Hematopoietic multipotent progenitor cell (in vitro differentiated cells): ENCODE results near the gene F10. TPM values are rescaled to one million over a fixed set of nuclear protein-coding genes. Genes with fewer than 3 reads are reported as not detected.

Source experiments
- DNase-seq, 3 donors: peaks; one replicate each; pipeline ENCODE4 v3.0.0-alpha.2; 2011 to 2015; ENCODE audit warnings: low read depth in 2 of 3, low spot score in 2 of 3
- total RNA-seq: library from RNA; depleted of rRNA; stranded (reverse); fragments of >200 nt; gene quantifications from one replicate; pipeline ENCODE4 v1.2.3, GENCODE V29; 2012

F10 gene
- total RNA-seq, 1 donor: 0.27 TPM

DNA sequence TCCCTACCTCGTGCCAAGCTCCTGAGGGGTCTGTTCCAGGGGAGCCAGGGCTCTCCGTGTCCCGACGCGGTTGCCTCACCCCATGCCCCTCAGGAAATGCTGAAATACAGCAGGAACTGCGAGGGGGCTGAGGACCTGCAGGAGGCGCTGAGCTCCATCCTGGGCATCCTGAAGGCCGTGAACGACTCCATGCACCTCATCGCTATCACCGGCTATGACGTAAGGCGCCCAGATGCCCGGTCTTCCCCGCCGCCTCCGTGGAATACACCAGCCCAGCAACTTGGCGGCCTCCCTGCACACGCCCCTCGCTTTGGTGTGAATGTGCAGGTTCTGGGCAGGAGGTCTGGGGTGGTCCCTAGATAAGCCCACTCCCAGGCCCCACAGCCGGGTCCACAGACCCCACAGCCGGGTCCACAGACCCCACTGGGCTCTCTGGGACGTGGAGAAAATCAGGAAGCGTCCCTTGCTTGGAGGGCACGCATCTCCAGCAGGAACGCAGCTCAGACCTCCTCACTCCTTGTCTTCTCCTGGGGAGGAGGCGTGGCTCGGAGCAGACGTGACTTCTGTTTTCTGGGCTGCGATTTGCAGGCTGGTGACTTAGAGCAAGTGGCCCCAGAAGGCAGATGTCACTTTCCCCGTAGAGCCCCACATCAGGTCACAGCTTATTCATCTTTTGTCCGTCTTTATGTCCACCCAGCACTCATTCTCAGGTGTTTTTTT lies 36.4 kb upstream of the F10 start:
- DNase-seq: no peak

DNA sequence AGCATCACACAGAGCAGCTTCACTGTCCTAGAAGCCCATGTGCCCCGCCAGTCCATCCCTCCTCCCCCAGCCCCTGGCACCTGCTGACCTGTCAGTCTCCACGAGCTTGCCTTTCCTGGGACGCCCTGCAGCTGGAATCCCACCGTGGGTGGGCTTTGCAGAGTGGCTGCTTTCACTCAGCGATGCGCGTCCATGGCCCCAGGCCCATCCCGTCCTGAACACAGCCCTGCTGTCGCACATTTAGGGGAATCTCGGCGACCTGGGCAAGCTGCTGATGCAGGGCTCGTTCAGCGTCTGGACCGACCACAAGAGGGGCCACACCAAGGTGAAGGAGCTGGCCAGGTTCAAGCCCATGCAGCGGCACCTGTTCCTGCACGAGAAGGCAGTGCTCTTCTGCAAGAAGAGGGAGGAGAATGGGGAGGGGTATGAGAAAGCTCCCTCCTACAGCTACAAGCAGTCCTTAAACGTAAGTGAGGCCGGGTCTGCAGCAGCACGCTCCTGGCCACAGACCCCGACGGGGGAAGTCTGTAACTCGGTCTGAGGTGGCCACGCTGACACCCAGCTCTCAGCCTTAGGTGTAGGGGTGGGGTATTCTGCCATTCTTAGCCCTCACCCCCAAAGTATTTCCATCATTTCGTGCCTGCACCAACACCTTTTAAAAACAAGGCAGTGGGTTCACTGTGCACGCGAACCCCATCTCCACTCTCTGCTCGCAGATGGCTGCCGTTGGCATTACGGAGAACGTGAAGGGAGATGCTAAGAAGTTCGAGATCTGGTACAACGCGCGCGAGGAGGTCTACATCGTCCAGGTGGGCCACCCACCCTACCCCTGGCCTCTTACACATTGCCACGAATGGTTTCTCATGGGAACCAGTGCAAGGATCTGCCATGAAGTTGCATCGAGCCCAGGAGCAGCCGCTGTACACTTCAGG lies 35.3 kb upstream of the F10 start:
- no peak for DNase-seq

DNA sequence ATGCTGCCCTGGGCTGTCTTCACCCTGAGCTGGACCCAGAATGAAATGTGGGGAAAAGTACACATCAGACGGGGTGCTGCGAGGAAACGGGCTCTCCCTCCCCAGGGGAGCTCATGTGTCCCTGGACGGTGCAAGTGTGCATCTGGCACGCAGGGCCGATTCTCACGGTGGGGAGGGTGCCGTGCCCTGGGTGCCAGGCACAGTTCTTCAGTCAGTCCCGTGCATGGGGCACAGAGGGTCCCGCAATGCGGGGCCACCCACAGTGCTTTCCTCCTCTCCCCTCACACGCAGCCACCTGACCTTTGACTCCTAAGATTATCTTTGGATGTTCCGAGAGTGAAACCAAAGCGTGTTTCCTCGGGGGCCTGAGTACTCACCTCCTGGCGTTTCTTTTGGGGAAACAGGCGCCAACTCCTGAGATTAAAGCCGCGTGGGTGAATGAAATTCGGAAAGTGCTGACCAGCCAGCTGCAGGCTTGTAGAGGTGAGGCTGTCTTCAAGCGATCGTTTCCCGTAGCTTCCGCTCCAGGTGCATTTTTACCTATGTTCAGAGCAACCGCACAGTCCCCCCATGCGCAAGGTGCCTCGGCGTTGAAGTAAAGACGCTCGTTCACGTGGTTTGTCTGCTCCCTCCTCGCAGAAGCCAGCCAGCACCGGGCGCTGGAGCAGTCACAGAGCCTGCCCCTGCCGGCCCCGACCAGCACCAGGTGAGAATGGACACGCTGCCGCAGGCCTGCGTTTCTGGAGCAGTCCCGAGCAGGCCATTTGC lies 34.5 kb upstream of the F10 start:
- DNase-seq: no peak

DNA sequence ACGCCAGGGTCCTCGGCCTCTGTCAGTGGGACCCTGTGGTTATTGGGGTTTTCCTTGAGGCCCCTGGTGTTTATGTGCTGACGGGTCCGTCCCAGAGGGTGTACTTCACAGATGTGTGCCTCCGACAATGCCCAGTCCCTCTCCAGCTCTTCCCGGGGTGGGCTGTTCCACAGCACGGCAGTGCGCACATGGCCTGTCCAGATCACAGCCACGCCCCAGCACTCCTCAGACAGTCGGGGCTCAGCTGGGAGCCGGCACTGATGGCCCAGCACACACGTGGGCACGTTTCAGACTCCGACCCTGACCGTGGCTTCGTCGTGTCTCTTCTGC lies 33.9 kb upstream of the F10 start:
- no peak for DNase-seq

DNA sequence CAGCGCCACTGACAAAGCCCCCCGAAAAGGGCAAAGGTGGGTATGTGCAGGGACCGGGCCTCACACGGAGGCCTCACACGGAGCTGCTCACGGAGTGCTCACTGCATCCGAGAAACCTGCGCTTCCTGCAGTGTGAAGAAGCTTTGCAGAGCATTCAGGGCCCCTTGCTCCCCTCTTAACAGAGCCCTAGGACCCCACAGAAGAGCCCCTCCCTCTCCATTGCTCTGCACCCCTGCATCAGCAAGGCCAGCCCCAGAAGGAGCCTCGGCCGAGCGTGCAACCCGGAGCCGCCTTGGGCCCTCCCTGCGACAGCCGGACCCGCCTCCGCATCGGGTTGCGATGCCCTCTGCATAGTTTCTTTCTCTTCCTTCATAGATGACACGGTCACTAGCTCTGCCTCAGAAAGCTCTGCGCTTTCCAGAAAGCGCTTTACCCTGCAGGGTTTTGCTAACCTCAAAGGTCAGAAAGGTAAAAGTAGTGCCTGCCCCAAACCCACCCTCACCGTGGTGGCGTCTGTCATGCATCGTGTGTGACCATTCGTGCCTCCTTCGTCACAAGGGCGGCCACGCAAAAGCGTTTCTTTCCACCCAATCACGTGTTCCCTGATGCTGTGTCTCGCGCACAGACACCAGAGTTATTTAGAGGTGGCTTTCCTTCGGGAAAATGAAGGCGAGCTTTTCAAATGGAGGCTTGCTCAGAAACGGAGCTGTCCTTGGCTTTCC lies 32.7 kb upstream of the F10 start:
- DNase-seq: no peak

DNA sequence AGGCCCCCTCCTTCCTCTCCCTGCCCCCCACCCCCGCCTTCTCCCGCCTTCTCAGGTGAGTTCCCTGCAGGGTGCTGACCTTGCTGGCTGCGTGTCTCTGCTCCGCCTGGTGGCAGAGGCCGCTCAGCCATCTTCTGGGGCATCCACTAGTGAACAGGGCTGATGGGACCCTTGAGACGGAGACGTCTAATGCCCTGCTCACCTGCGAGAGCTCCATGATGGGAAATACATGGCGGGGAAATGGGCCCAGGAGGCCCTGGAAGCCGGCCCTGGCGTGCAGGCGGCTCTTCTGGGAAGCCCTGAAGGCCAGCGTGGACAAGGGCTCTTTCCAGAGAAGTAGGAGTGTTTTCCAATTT lies 32.2 kb upstream of the F10 start:
- no peak for DNase-seq

DNA sequence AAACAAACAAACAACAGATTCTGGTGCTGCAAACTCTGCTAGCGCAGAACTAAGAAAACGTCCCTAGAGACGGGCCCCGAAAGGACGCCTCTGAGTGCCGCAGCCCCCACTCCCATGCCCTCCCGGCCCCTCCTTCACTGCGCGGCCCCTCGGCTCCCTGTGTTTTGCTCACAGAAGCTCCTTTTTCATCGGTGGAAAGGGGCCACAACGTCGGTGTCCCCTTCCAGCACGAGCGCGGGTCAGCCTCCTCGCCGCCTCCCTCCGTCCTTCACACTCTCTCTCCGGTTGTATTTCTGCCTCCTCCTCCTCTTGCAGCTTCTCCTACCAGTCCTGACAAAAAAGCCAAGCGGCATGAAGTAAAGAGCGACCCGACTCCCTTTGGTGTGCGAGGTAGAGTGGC lies 31.8 kb upstream of the F10 start:
- DNase-seq: no peak

DNA sequence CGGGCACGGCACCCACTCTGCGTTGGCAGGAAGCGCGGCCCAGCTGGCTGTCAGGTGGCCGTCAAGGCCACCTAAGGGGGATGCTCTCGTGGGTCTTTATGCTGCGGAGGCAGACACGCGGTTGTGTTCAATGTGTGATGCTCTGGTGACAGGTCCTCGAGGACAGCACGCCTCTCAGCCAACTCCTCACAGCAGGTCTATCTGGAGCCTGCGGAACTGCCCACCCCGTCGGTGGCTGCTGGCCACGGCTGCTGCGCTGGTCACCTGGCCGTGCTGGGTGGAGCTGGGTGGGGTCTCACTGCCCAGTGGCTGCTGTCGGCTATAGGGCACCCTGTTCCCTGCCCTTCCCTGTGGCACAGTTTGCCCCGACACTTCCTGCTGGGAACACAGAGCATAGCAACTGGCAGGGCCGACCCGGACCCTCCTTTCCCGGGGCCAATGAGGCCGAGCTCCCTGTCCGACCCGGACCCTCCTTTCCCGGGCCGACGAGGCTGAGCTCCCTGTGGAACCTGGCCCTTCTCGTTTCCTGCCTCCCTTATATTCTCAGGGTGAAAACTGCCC lies 31.3 kb upstream of the F10 start:
- no peak for DNase-seq

DNA sequence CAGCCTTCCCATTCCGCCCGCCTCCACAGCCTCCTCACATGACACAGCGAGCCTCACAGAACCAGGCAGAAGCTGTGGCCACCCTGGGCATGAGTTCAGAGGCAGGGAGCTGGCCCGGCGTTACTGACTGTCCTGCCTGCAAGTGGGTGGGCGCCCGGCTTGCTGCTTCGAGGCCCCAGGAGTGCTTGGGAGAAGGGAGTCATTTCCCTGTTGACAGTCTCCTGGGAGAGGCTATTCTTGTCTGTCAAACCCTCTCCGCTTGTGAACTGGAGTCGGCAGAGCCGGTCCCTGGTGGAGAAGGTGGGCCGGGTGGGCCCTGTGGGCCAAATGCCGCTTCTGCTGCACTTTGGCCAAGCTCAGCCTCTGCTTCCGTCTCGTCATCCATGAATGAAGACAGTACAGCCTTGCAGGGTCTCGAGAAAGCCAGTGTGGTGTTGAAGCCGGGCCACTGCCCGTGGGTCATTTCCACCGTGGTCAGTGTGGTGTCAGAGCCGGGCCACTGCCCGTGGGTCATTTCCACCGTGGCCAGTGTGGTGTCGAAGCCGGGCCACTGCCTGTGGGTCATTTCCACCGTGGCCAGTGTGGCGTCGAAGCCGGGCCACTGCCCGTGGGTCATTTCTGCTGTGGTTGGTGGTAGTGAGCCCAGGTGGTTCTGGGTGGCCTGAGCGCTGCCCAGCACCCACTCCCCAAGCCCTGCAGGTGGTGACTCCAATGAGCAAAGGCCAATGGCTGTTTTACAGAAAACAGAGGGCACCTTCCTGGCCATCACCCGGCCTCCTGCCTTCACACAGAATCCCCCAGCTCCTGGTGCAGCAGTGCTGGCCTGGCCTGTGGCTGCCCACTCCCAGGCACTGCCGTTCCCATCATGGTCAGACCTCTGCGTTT lies 30.5 kb upstream of the F10 start:
- DNase-seq: no peak

DNA sequence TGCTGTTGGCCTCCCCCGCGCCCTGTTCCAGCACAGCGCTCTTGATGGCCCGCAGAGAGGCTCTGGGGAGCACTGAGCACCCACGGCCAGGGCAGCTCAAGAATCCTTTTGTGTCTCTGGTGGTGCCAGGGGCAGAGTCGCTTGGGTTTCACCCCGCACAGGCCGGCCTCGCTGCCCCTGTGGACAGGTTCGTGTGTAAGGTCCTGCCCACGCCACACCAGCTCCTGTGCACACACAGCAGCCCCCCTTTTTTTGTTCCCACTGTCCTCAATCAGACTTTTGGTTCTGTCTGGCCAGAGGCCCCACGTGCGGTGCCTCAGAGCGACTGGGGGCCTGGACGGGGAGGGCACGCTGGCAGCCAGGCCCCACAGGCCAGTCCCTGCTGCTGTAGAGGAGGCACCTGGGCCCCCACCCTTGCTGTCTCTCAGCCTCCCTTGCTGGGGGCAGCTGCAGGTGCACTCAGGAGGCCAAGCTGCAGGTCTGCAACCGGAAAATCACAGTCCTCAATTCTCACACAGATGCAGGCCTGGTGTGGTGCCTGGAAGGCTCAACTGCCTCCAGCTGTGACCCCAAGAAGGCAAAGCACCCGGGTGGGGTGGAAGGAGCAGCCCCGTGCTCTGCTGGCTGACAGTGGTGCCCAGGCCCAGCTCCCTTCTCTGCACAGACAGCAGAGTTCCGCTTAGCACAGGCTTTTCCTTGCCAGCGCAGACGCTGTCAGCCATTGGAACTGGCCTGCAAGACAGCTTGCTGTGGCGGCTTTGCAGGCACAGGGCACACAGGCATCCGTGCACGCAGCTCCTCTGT lies 29.6 kb upstream of the F10 start:
- DNase-seq: no peak

DNA sequence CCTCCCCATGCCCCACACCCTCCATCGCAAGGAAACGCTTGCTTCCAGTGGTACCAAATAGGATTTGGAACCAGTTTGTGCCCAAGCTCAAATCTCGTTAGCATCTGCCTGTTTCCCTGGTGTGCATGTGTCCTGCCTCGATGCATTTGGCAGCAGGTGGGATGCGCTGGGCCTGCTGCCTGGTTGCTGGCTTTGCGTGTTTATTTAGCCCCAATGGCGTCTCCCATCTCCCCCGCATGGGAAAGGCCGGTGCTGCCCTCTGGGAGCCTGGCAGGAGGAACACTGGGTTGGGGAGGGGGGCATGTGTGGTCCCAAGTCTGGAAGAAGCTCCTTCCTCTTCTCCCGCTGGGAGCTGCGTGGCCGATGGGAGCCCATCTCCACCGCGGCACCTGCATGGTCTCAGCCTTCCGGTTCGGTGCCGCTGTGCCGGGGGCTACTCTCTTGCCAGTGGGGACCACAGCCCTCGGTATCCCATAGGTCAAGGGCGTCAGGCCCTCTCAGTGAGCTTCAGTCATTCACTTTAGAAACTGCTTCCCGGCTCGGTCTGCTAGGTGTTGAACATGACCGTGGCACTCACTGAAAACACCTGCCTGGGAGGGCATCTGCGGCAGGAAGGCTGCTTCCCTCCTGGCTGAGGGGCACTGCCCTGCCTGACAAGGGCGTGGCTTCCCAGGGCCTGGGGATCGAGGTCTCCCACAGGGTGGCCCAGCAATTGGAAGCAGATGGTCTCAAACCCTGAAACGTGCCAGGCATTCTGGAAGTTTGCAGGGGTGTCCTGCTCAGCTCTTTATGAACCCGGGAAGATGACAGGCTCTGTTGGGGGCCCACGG lies 28.8 kb upstream of the F10 start:
- no peak for DNase-seq

DNA sequence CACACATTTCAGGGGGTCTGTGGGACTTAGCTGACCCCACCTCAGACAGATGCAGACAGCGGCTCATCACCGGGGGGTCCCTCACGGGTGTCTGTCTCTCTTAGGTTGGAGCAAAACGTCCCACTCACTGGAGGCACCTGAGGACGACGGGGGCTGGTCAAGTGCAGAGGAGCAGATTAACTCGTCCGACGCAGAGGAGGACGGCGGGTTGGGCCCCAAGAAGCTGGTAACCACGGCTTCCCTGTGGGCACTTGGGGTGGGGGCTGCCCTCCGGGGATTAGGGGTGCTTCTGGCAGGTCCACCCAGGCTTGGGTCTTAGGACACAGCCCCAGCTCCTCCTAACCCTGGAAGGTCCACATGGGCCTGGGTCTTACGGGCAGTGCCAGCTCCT lies 28.2 kb upstream of the F10 start:
- no peak for DNase-seq

DNA sequence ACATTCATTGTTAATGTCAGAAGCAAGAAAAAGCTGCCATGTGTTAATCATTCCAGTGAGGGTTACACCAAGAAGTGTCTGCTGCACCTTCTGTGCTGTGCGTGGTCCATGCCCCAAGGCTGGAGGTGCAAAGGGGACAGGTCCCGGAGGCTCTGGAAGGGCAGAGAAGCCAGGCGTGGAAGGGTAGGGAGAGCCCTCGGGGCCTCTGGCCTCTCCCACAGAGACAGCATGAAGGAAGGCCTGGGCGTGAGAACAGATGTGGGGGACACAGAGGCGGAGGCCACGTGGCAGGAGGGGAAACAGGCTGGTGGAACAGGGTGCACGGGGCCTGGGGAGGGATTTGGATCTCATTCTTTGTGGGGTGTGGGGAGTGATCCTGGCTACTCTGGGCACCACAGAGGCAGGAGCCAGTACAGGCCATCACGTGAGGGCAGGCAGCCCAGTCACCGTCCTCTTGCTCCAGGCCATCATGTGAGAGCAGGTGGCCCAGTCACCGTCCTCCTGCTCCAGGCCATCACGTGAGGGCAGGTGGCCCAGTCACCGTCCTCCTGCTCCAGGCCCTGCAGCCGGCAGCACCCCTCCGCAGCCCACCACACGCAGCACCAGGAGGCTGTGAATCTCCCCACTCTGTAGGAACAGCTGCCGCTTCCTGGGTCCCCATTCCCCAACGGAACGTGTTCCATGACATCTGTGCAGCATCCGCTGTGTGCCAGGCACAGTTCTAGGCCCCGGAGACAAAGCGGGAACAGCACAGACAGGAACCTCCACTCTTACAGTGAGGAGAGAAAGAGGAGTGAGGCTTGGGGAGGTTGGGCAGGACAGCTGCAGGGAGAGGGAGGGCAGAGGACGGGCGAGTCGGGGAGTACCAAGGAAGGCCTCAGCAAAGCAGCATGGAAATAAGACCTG lies 27.2 kb upstream of the F10 start:
- DNase-seq: no peak

DNA sequence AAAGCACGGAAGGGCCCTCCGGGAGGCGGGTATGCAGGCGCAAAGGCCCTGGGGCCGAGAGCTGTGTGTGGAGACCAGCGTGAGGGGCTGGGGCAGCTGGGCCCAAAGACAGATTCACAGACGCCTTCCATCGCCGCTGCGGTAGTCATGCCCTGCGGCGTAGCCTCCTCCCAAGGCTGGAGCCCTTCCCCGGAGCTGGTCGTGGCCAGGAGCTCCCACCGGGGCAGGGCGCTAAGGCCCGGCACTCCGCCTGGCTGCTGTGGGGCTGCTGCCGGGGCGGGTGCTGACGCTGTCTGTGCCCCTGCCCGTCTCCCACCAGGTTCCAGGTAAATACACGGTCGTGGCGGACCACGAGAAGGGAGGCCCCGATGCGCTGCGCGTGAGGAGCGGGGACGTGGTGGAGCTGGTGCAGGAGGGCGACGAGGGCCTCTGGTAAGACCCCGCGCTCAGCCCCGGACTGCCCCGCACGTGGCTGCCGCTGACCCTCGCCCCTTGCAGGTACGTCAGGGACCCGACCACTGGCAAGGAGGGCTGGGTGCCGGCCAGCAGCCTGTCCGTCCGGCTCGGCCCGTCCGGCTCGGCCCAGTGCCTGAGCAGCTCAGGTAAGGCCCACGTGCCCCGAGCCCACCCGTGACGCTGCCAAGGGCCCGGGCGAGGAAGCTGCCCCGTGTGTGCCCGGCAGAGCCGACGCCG lies 26.4 kb upstream of the F10 start:
- no peak for DNase-seq

DNA sequence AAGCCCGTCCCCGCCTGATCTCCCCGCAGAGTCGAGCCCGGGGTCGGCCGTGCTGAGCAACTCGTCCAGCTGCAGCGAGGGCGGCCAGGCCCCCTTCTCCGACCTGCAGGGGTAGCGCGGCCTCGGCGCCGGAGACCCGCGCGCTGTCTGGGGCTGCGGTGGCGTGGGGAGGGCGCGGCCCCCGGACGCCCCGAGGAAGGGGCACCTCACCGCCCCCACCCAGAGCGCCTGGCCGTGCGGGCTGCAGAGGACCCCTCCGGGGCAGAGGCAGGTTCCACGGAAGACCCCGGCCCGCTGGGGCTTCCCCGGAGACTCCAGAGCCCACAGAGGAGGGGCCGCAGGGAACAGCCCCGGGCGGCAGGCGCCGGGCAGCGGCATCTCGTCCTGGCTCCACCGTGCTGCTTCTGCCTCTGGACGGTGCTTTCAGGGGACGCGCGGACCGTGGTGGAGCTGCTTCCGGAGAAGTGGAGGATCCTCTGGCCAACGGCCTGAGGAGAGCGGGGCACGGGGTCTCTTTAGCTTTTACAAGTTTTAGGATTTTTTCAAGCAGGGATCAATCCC lies 25.8 kb upstream of the F10 start:
- no peak for DNase-seq

DNA sequence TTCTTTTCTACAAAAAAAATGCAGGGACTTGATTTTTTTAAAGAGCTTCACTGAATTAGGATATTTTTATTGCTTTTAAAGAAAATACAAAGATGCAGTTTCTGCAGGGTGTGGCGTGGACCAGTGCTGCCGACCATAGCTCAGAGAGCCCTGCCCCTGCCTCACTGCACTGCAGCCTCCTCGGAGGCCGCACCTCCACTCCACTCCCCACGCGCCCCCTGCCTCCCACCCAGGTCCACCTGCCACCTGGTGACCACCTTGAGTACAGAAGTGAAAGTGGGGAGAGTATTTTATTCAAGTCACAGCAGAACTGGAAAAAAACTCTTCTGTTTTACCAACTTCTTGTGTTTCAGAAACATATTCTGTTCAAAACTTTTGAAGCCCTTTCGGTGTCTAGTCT lies 24.9 kb upstream of the F10 start:
- no peak for DNase-seq
